ENCODE measurements around the gene GCK. TPM values are rescaled to one million over a fixed set of nuclear protein-coding genes. Genes with fewer than 3 reads are reported as not detected.

The GCK gene
- total RNA-seq, 1 experiment from 2014 or later = not detected

DNA sequence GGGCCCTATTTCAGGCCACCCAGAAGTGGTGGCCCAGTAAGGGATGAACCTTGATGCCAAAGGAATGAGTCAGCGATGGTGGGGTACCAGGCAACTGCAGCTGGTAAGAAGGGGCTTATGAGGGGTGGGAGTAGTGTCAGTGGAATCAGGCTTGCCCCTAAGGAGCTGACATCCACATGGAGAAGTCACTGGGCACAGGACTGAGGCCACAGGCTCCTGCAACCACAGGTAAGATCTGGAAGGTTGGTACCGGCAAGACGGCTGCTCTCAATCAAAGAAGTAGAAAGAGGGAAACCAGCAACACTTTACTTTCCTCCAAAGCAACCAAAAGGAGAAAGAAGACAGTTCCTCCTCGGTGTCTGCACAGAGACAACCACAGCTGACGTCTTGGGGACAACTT is 2.5 kb downstream of the GCK start:
- H3K4me1 ChIP-seq = no peaks in the 10 kb centered on the region
- ChIA-PET POLR2A (no interaction called here), CTCF (no interaction called here)
- peaks cover 9% of the 10 kb centered on the region for H3K27me3 Mint-ChIP-seq (ENCODE audit: insufficient read depth, unreplicated experiment)
- no peak overlapping the region for H3K4me3 Mint-ChIP-seq (ENCODE audit: unreplicated experiment)
- no peak for DNase-seq
- H3K36me3 ChIP-seq (ENCODE audit: control insufficient read depth, insufficient read depth, low read length) = no peaks in the 10 kb centered on the region
- H3K4me3 ChIP-seq (ENCODE audit: low read depth, low read length) = no peak overlapping the region
- no peaks in the 10 kb centered on the region for H3K36me3 Mint-ChIP-seq (ENCODE audit: insufficient read depth, unreplicated experiment)
- no TSS peak for BruUV-seq (replicated peaks)
- no peak for TF ChIP-seq CTCF (IDR thresholded peaks at IDR 0.05; ENCODE audit: insufficient read depth in 1 of 2, low read depth in 1 of 2, low read length in 1 of 2, severe bottlenecking in 1 of 2, unreplicated experiment in 1 of 2)
- no peaks in the 10 kb centered on the region for H3K9me3 Mint-ChIP-seq (ENCODE audit: unreplicated experiment)
- intact Hi-C loops (cut with micrococcal nuclease; ENCODE audit: unreplicated experiment) = no loop called here
- no peak overlapping the region for H3K27ac Mint-ChIP-seq (ENCODE audit: unreplicated experiment)
- H3K27me3 ChIP-seq (replicated peaks; ENCODE audit: control insufficient read depth, insufficient read depth, low read length) = no peaks in the 10 kb centered on the region; the same call in 1 of the 2 replicates
- H3K9me3 ChIP-seq = peaks cover 5% of the 10 kb centered on the region; the same call in 1 of the 2 replicates
- H3K4me1 Mint-ChIP-seq (ENCODE audit: low read depth, unreplicated experiment) = no peaks in the 10 kb centered on the region

DNA sequence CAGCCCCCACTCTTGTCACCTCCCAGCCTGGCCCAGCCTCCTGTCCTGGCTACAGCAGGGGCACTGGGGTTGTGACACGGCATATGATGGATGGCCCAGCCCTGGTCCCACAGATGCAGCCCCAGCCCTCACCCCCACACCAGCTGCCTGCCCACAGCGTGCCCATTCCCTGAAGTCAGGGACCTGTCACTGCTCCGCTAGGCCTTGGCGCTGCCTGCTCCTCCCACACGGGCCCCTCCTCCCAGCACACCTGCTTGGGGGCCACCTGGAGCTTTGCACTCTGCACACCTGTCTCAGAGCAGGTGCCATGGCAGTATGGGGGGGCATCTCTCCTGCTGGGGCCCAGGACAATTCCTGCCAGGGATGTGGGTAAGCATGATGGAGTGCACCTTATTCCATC is 3.5 kb downstream of the GCK start:
- H3K27me3 ChIP-seq (replicated peaks; ENCODE audit: control insufficient read depth, insufficient read depth, low read length) = no peaks in the 10 kb centered on the region; the same call in 1 of the 2 replicates
- intact Hi-C loops (cut with micrococcal nuclease; ENCODE audit: unreplicated experiment) = no loop called here
- H3K27ac Mint-ChIP-seq (ENCODE audit: unreplicated experiment) = no peak overlapping the region
- H3K36me3 Mint-ChIP-seq (ENCODE audit: insufficient read depth, unreplicated experiment) = no peaks in the 10 kb centered on the region
- no peaks in the 10 kb centered on the region for H3K4me1 Mint-ChIP-seq (ENCODE audit: low read depth, unreplicated experiment)
- ChIA-PET POLR2A (no interaction called here), CTCF (no interaction called here)
- H3K4me3 Mint-ChIP-seq (ENCODE audit: unreplicated experiment) = no peak overlapping the region
- H3K36me3 ChIP-seq (ENCODE audit: control insufficient read depth, insufficient read depth, low read length) = no peaks in the 10 kb centered on the region
- H3K27me3 Mint-ChIP-seq (ENCODE audit: insufficient read depth, unreplicated experiment) = peaks cover 5% of the 10 kb centered on the region
- DNase-seq = no peak
- H3K4me1 ChIP-seq = 0 out of 2 replicates have a peak, but pooled peaks cover 2% of the 10 kb centered on the region
- H3K9me3 Mint-ChIP-seq (ENCODE audit: unreplicated experiment) = no peaks in the 10 kb centered on the region
- H3K9me3 ChIP-seq = peaks cover 5% of the 10 kb centered on the region; the same call in 1 of the 2 replicates
- H3K4me3 ChIP-seq (ENCODE audit: low read depth, low read length) = no peak overlapping the region
- no peak for TF ChIP-seq CTCF (IDR thresholded peaks at IDR 0.05; ENCODE audit: insufficient read depth in 1 of 2, low read depth in 1 of 2, low read length in 1 of 2, severe bottlenecking in 1 of 2, unreplicated experiment in 1 of 2)
- no TSS peak for BruUV-seq (replicated peaks)

DNA sequence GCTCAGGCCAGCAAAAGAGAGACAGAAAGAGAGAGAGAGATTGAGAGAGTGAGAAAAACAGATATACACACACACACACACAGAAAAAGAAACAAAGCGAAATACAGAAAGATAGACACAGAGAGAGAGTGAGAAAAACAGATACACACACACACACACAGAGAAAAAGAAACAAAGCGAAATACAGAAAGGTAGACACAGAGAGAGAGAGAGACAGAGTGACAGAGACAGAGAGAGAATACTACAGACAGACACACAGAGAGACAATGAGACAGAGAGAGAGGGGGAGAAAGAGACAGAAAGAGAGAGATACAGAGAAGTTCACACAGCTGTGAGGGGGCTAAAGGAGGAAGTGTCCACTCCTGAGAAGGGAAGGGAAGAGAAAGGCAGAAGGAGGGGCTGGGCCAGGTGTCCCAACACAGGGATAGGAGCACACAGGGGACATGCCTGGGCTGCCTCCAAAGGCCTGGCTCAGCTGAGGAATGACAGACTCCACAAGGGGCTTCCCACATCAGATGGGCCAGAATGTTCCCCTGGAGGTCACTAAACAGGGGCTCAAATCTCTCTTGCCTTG is 4.3 kb downstream of the GCK start:
- Mint-ChIP-seq H3K9me3 (ENCODE audit: unreplicated experiment) (no peaks in the 10 kb centered on the region), H3K4me3 (ENCODE audit: unreplicated experiment) (no peak overlapping the region), H3K36me3 (ENCODE audit: insufficient read depth, unreplicated experiment) (no peaks in the 10 kb centered on the region), H3K27me3 (ENCODE audit: insufficient read depth, unreplicated experiment) (peaks cover 3% of the 10 kb centered on the region), H3K4me1 (ENCODE audit: low read depth, unreplicated experiment) (no peaks in the 10 kb centered on the region), H3K27ac (ENCODE audit: unreplicated experiment) (no peak overlapping the region)
- POLR2A ChIA-PET = no interaction called here
- Histone ChIP-seq H3K4me3 (ENCODE audit: low read depth, low read length) (no peak overlapping the region), H3K36me3 (ENCODE audit: control insufficient read depth, insufficient read depth, low read length) (no peaks in the 10 kb centered on the region), H3K9me3 (peaks cover 5% of the 10 kb centered on the region; the same call in 1 of the 2 replicates), H3K27me3 (replicated peaks; ENCODE audit: control insufficient read depth, insufficient read depth, low read length) (no peaks in the 10 kb centered on the region; the same call in 1 of the 2 replicates), H3K4me1 (peaks cover 9% of the 10 kb centered on the region; the same call in 1 of the 2 replicates)
- BruUV-seq (replicated peaks) = no TSS peak
- intact Hi-C loops (cut with micrococcal nuclease; ENCODE audit: unreplicated experiment) = no loop called here
- DNase-seq = no peak
- CTCF ChIA-PET = no interaction called here
- no peak for TF ChIP-seq CTCF (IDR thresholded peaks at IDR 0.05; ENCODE audit: insufficient read depth in 1 of 2, low read depth in 1 of 2, low read length in 1 of 2, severe bottlenecking in 1 of 2, unreplicated experiment in 1 of 2)
